Activated T-helper 1 cell treated with anti-CD3 and anti-CD28 coated beads, Interleukin-2, amount 50 U/mL, for 16 hours (primary cell): ENCODE data around the gene PPP1R14C.

Source experiments
- DNase-seq, 2 donors: peaks; one replicate each; pipeline ENCODE4 v3.0.0-alpha.2; 2020; ENCODE audit warnings: low read depth in 1 of 2, low spot score in 1 of 2

The PPP1R14C gene

DNA sequence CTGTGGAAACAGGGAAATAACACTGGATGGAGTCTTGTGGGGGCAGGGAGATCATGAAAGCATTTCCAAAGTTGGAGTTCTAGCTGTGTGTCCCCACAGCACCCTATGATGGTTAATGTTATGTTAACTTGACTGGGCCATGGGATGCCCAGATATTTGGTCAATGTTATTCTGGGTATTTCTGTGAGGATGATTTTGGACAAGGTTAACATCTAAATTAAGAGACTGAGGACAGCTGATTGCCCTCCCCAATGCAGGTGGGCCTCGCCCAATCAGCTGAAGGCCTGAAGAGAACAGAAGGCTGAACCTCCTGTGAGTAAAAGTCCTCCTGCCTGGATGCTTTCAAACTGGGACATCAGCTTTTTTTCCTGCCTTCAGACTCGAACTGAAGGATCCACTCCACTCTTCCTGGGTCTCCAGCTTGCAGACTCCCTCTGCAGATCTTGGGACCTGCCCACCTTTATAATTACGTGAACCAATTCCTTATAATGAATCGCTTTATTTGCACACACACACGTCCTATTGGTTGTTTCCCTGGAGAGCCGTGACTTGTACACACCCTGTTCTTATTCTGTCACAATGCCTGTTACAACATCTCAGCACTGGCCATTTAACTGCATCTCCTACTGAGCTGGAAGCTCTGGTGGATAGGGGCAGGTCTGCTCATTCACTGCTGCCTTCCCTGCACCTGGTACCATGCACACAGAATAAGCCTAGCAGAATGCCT, 126.4 kb downstream of the PPP1R14C start:
- DNase-seq, result no peak

DNA sequence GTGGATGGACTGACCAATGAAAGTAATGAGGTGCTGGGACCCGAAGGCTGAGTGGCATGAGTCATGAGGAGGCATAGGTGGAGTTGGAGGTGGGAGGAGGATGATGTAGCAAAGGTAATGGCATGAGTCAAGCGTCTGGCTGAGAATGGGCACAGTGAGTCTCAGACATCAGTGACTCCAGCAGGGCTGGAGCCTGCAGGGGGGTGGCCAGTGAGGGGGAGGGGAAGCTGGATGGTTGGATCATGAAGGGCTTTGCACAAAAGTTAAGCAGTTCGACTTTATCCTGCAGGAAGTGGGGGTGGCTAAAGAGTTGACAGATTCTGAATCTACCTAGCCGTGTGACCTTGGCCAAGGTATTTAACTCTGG, 127.0 kb downstream of the PPP1R14C start:
- no peak for DNase-seq

DNA sequence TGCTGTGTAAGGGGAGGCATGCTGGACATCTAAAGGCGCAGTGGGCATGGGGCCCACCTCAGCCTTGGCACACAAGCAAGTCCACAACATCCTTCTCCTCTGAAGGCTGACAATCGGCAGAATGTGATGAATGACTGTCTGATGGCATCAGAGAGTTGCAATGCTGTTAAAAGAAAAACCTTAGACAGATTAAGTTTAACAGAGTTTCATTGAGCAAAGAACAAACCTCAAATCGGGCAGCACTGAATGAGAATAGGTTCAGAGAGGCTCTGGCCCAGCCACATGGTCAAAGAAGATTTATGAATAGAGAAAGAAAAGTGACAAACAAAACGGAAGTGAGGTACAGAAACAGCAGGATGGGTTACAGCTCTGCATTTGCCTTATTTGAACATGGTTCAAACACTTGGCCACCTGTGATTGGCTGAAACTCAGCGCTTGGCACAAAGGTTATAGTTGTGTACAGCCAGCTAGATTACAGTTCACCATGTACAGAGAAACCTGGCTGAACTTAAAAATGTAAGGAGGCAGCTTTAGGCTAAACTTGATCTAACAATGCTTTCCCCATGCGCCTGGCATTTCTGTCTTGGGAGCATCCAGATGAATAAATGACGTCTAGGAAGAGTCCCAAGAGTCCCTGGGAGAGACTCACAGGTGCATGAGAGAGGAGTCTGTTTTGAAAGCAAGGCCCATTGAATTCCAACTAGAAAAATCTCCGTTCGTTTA, 127.6 kb downstream of the PPP1R14C start:
- no peak for DNase-seq

DNA sequence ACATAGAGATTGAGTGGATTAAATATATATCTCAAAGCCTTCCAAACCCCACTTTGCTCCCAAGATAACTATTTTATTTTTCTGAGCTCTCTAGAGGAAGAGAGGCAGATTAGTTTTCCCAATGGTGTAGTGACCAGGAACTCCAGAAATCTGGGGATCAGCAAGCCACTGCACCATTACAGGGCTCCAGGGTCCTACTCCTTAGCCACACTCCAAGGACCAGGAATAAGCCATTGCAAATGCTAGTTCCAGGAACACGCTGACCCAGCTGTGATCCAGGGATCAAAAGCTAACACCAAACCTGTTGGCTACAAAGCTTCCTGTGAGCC, 128.3 kb downstream of the PPP1R14C start:
- DNase-seq, result no peak

DNA sequence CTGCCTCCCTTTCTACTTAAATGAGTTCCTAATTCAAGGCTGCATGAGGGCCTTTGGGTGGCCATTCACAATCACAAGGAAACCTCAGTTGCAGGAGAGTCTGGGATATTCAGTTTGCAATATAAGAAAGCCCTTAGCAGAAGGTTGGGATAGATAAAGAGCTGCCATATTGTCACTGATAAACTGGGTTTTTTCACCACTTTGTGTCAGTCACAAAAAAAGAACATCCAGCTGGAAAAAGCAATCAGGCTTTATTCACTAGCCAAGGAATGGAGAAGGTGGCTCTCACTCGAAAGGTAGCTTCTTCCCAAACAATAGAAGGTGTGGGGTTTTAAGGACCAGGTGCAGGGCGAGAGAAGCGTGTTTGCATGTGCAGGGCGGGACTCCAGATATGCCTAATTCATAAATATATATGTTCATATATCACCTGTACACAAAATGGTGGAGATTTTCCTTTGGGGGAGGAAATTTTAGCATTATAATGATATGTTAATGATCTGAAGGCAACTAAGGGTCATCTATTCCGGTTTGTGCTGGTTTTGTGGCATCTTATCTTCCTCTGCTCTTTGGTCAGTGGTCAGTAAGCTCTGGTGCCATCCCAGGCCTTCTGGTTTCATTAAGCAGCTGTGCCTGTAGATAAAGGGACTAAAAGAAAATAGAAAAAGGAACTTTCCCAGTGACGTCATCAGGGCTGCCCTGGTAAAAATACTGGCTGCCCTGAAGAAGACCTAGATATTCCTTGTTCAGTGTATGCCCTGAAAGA, 128.8 kb downstream of the PPP1R14C start:
- DNase-seq, result no peak

DNA sequence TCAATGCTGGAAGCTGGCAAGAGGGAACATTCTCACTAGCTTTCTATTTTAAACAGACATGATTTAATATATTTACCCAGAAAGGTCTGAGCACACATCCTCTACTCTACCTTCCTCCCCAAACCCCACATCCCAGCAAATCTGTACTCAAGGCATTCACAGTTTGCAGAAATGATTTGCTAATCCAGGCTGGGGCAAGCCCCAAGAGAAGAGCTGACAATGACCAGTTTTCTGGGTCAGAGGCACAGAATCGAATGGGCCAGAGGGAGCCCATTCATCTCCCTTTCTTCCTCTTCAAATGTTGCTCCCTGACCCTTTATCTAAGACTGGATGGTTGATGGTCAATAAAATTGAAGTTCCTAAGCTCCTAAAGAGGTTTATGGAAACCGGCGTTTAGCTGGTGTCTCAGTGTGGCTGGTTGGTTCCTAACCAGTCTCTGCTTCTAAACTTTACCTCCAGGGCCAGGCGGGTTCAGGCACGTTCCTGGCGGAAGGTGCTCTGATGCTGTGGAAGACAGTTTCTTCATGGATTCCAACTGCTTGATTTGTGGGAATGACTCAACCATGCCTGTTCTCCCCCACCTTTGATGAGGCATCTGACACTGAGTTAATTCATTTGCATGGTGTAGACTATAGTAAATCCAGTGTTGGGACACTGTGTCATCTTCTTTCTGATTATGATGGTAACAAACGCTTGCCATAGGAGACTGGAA, 129.6 kb downstream of the PPP1R14C start:
- DNase-seq, result no peak

DNA sequence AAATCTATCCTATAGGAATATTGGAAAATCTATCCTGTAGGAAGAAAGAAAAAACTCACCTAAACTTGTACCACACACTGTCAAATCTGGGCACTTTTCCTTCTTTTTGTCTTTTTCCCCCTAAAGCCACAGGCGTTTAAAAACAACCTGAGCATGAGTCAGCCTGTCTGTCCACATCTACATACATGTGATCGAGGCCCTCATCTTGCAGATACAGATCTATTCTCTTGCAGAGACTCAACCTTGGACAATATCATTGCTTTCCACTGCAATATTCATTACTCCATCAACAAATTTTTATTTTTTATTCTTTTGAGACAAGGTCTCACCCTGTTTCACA, 130.1 kb downstream of the PPP1R14C start:
- DNase-seq, result no peak

DNA sequence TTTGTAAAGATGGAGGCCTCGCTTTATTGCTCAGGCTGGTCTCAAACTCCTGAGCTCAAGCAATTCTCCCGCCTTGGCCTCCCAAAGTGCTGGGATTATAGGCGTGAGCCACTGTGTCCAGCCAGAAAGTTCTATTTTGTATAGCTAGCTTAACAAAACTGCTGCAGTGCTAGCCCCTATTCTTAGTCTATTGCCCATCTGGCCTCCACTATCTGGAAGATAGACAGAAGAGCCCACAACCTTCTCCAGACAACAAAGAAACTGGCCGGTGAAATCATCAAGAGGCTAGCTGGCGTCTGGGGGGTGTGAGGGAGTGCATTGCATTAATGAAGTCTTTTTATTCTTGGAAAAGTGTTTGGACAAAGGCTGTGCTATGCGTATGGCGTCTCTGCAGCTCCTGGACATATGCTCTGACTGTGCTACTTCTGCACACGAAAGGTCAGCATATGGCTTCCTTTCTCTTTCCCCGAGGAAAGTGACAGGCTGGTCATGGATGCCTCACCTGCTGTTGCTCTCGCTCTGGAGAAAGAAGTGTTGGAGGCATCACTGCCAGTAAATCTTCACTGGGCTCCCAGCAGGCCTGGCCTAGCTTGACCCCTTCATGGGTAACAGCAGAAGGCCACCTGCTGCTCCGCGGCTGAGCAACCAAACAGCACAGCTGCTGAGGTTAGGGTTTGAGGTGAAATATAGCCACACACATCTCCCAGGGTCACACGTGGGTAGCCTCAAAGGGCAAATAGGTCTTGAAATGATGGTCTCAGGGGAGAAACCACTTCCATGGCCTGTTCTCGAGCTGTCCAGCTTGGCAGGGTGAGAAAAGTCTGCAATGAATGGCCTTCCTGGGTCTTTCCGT, 130.8 kb downstream of the PPP1R14C start:
- DNase-seq, result no peak

DNA sequence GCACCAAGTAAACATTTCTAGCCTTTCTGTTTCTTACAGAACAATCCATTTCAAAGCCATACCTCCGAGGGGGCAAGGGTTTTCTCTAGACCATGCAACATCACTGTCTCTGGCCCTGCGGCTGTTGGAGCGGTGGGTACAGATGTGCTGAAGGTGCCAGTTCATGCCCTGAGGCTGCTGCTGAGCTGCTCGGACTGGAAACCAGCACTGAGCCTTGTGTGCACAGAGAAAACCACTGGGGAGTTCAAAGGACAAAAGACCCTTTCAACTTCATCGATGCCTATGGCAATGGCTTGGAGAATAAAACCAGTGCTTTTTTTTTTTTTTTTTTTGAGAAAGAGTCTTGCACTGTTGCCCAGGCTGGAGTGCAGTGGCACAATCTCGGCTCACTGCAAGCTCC, 132.6 kb downstream of the PPP1R14C start:
- DNase-seq, result no peak

DNA sequence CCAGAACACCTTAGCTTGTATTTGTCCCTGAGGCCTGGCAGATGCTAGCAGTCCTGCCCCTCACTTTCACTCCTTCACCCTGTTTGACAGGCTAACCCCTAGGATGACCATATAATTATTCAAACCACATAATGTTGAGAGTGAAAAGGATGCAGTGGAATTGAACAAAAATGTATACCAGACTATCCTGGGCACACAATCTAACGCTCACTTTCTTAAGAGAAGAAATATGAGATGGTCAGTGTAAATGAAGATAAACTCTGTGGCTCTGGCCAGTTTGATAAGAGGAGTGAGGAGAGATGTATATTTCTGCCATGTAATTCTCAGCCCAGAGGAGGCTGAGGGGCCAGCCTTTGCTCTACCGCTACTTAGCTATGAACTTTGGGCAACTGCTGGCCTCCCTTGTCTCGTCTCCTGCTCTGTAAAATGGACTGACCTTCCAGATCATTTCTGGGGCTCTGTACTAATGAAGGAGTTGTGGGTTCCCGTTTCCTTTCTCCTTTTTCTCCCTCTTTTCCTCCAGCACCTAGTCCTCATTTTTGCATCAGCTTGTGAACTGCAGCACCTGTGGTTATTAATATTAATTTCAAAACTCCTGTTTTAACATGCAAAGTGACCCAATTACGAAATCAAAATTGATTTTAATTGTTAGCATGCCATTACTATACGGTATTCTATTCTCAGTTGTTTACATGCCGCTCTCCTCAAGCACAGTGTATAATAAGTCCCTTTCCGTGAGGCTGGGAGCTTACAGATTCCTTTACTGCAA, 133.5 kb downstream of the PPP1R14C start:
- no peak for DNase-seq

DNA sequence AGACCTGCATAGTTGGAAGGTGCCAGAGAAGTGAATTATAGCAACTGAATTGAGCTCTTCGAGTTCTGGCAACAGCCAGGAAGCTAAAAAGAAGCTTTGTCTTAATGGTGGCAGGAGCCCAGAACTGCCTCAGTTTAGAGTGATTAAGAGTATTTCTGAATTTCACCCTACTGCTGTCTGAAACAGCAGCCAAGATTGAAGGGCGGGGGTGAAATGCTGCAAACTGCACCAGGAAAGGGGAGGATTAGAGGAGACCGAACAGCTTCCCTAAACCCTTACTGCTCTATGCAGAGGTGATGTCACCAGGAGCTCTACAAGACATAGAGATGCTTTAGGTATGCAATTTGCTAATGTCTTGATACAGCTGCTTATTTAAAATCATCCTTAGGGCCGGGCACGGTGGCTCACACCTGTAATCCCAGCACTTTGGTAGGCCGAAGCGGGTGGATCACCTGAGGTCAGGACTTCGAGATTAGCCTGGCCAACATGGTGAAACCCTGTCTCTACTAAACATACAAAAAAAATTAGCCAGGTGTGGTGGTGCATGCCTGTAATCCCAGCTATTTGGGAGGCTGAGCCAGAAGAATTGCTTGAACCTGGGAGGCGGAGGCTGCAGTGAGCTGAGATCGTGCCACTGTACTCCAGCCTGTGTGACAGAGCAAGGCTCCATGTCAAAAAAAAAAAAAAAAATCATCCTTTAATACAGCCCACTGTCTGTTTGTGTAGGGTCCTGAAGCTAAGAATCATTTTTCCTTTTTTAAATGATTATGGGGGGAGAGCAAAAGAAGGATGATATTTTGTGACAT, 134.3 kb downstream of the PPP1R14C start:
- DNase-seq, result no peak

DNA sequence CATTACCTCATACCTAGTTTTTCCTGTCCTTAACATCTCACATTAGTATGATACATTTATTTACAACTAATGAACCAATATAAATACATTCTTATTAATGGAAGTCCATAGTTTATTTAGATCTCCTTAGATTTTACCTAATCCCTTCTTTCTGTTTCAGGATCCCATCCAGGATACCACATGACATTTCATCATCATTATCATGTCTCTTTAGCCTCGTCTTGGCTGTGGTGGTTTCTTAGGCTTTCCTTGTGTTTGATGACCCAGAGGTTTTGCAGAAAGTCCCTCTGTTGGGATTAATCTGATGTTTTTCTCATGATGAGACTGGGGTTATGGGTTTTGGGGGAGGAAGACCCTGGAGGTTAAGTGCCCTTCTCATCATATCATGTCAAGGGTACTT, 136.7 kb downstream of the PPP1R14C start:
- no peak for DNase-seq

DNA sequence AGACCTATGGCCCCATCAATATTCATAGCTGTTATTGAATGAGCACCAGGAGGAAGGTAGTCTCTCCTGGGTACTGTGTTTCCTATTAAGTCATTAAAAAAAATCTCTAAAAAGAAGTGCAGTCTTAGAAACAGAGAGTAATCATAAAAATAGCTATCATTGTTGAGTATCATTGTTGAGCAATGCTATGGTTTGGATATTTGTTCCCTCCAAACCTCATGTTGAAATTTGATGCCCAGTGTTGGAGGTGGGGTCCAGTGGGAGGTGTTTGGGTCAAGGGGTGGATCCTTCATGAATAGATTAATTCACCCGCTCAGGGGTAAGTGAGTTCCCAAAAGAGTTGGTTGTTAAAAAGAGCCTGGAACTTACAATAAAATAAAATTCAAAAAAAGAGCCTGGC, 137.9 kb downstream of the PPP1R14C start:
- no peak for DNase-seq

DNA sequence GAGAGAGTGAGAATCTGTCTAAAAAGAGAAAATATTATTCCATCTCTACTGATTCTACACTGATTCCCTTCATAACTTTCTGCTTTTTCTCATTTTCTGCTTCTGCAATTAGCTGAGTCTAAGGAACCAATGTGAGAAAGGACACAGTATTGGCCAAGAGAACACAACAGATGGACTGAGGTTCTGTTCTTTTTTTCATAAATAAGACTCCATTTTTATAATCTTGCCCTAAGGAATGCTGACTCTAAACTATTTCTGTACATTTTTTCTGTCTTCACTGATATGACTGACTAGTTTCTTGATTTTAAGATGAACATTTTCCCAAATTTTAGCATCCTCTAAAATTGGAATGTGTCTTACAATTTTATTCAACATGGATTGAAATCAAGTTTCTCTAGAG, 138.9 kb downstream of the PPP1R14C start:
- DNase-seq, result no peak

DNA sequence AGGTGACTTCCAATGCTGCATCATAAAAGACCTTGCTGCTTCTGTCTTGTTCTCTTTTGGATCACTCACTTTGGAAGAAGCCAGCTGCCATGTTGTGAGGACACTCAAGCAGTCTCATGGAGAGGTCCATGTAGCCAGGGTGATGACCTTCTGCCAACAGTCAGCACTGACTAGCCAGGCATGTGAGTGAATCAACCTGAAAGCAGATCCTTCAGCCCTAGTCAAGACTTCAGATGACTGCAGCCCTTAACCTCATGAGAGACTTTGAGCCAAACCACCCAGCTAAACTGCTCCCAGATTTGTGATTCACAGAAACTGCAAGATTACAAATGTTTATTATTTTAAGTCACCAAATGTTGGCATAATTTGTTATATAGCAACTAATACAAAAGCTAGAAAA, 140.0 kb downstream of the PPP1R14C start:
- no peak for DNase-seq

DNA sequence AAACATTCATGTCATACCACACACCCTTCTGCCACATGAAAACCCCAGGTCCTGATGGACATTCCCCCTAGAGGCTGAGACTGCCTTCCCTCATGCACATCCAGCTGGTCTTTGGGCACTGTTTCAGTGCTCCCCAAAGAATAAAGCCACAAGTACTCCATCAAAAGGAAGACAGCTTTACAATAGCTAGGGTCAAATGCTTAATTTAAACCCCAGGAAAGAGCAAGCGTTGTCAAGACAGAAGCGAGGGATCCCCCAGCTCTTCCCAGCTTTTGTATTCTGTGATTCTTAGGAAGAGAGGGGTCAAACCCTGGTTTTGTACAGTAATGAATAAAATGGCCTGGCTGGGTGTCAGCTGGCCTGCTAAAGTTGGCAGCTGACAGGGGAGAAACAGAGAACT, 143.6 kb downstream of the PPP1R14C start:
- DNase-seq, result no peak

DNA sequence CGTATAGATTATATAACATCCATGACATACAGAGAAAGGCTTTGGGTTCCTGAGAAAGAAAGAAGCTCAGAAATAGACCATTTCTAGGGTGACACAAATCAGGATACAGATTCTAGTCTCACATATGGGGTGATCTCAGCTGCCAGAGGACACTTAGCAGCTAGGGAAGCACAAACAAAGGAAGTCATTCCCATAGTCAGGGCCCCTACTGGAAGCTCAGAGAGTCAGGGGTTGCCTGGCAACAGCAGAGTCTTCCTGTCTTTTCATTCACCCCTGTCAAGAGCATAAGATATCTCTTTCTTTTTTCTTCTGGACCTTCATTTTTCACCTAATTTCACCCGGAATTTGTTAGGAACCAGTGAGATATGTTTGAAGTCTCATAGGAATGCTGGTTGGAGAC, 144.1 kb downstream of the PPP1R14C start:
- no peak for DNase-seq

DNA sequence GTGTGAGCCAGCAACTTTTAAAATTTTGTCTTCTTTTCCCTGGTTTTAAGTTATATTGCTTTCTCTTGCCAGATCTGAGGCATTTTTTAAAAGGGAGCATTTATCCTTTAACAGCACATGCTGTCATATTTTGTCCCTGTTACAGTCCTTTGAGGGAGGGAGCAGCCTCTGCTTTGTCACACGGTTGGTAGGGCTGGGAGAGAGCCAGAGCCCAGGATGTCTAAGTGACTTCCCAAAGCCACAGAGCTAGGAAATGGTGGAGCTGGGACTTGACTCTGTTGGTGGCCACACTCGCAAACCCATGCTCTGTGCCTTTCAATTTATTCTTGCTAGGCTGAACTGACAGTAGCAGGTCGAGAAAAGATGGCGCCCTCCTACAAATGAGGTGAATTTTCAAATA, 145.6 kb downstream of the PPP1R14C start:
- DNase-seq, result no peak

DNA sequence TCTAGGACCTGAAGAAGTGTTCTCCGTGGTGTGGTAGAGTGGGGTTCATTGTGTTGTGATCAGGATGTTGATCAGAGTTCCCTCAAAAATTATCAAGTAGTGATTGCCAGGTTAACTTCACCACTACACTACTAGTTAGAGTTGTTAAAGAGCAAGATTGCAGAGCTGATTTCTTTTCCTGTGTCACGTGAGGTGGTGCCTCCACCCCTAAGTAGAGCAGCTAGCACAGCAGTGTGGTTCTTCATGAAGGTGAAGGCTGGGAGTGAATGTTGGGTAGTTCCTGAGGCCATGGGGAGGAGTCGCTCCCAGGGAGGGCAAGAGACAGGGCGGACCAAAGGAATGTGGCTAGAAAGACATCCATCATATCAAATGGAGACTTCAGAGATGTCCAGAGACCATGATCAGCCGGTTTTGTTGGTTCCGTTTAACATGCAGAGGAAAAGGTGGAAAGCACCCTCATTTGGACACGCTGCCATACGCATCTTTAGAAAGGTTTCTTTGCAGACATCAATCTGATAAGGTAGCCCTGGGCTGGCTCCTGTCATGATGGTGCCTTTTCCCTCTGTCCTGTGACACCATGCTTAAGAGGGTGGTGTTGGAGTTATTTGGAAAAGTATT, 146.7 kb downstream of the PPP1R14C start:
- no peak for DNase-seq
